NCI-H82 treated with DMSO at 0.1 percent for 48 hours (cell line): ENCODE data around the gene TSPOAP1.

ENCODE experiments used
- DNase-seq: peaks from one replicate; lab custom pipeline; 2025; ENCODE audit not compliant: unreplicated experiment; lab: John Stamatoyannopoulos, UW

TSPOAP1 gene

GRCh38 chr17:58279016-58279711 is 49.4 kb downstream of the TSPOAP1 start:
- no peak for DNase-seq

- no peak for DNase-seq
These were observed 50.0 kb downstream of the TSPOAP1 start for GRCh38 chr17:58278661-58279015.

GRCh38 chr17:58277802-58278595 is 50.6 kb downstream of the TSPOAP1 start:
- no peak for DNase-seq

GRCh38 chr17:58277107-58277801 is 51.3 kb downstream of the TSPOAP1 start:
- DNase-seq: no peak

- no peak for DNase-seq
These were observed 52.2 kb downstream of the TSPOAP1 start for GRCh38 chr17:58276423-58276822.

GRCh38 chr17:58275417-58275816 is 53.2 kb downstream of the TSPOAP1 start:
- no peak for DNase-seq

- no peak for DNase-seq
These were observed 55.0 kb downstream of the TSPOAP1 start for GRCh38 chr17:58273453-58274104.

- DNase-seq: no peak
These were observed 56.0 kb downstream of the TSPOAP1 start for GRCh38 chr17:58272367-58273280.

GRCh38 chr17:58271216-58271931 is 57.2 kb downstream of the TSPOAP1 start:
- DNase-seq: no peak

- no peak for DNase-seq
These were observed 57.9 kb downstream of the TSPOAP1 start for GRCh38 chr17:58270476-58271215.

- no peak for DNase-seq
These were observed 58.9 kb downstream of the TSPOAP1 start for GRCh38 chr17:58269557-58270291.

GRCh38 chr17:58268774-58269556 is 59.6 kb downstream of the TSPOAP1 start:
- no peak for DNase-seq

- DNase-seq: no peak
These were observed 60.3 kb downstream of the TSPOAP1 start for GRCh38 chr17:58268326-58268725.

GRCh38 chr17:58267347-58268324 is 61.0 kb downstream of the TSPOAP1 start:
- no peak for DNase-seq

GRCh38 chr17:58265902-58266875 is 62.4 kb downstream of the TSPOAP1 start:
- no peak for DNase-seq
